GM18867 (cell line): ENCODE results near the gene KANSL3.

ENCODE experiments used
- ATAC-seq: cut with Tn5 transposase; IDR thresholded peaks from one replicate; pipeline ENCODE4 v1.9.1; 2021; ENCODE audit warnings: mild to moderate bottlenecking, moderate library complexity; ENCODE audit not compliant: unreplicated experiment

Gene KANSL3

DNA sequence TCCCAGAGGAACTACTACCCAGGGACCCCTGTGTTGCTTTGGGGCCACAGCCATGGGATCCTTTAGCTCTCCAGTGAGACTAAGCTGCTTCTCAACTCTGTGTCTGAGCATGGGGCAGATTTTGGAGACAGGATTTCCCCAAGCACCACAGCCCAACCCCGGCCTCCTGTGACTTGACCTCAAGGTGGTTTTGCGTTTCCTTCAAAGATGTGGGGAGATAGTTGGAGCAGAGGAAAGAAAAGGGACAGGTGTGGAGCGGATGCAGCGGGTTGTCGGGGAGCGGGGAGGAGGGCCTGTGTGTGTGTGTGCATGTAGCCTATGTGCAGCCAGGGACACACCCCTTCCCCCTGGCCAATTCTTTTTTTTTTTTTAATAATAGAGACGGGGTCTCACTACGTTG lies 91.3 kb downstream of the KANSL3 start:
- no peak for ATAC-seq

- no peak for ATAC-seq
Observed at GRCh38 chr2:96546321-96546720, 91.8 kb downstream of the KANSL3 start.
